K562 (cell line): ENCODE measurements around the gene NUB1. TPM values are rescaled to one million over a fixed set of nuclear protein-coding genes. Genes with fewer than 3 reads are reported as not detected.

Source experiments
- BRD4 ChIP-seq: fragments of 200-600 bp; sonication (generic); IDR thresholded peaks from 2 replicates; pipeline ENCODE4 v1.6.1; 2017; ENCODE audit warnings: inconsistent platforms
- DMBX1 ChIP-seq: fragments of 250-450 bp; sonication (Bioruptor Pico); IDR thresholded peaks from 2 replicates; pipeline ENCODE4 v1.8.0; 2022; ENCODE audit warnings: inconsistent platforms, mild to moderate bottlenecking, moderate library complexity, borderline replicate concordance
- ELF4 ChIP-seq: fragments of 450-650 bp; formaldehyde crosslinking; IDR thresholded peaks from 2 replicates; pipeline ENCODE4 v1.4.0; 2022; ENCODE audit warnings: missing genetic modification characterization
- GABPB1 ChIP-seq: sonication (generic); formaldehyde crosslinking; IDR thresholded peaks from 2 replicates; pipeline ENCODE4 v1.8.0; 2022; ENCODE audit warnings: mild to moderate bottlenecking, missing genetic modification reagents
- ID3 ChIP-seq, 2 experiments: fragments of 250-450 bp in 1 of 2; fragments of 450-650 bp in 1 of 2; sonication (Bioruptor Pico) in 1 of 2; IDR thresholded peaks; 2 replicates each; pipeline versions ENCODE4 v1.6.1 to v1.8.0; 2016 to 2021; ENCODE audit warnings: mild to moderate bottlenecking in 2 of 2, moderate library complexity in 2 of 2, missing compliant biosample characterization in 1 of 2, missing genetic modification characterization in 1 of 2
- JUNB ChIP-seq: fragments of 450-650 bp; formaldehyde crosslinking; conservative IDR thresholded peaks from 2 replicates; pipeline ENCODE4 v1.4.0; 2020; ENCODE audit warnings: mild to moderate bottlenecking
- LEF1 ChIP-seq: fragments of 450-650 bp; IDR thresholded peaks from 2 replicates; pipeline ENCODE4 v1.6.1; 2016; ENCODE audit warnings: mild to moderate bottlenecking
- MCM7 ChIP-seq, 2 experiments: fragments of 450-650 bp; IDR thresholded peaks; 2 replicates each; pipeline ENCODE4 v1.6.1; 2016 to 2018
- MLLT1 ChIP-seq, 2 experiments: fragments of 450-650 bp; IDR thresholded peaks; 2 replicates each; pipeline ENCODE4 v1.6.1; 2016
- NCOR1 ChIP-seq: fragments of 450-650 bp; IDR thresholded peaks from 2 replicates; pipeline ENCODE4 v1.6.1; 2016; ENCODE audit warnings: mild to moderate bottlenecking, moderate library complexity
- NR0B1 ChIP-seq: fragments of 450-650 bp; IDR thresholded peaks from one replicate; pipeline ENCODE4 v1.6.1; 2018; ENCODE audit warnings: mild to moderate bottlenecking, moderate library complexity; ENCODE audit not compliant: partially characterized antibody
- NRF1 ChIP-seq, 2 experiments: fragments of 450-650 bp; IDR thresholded peaks in 1 of 2; conservative IDR thresholded peaks in 1 of 2; 2 replicates each; pipeline ENCODE4 v1.6.1; 2014; ENCODE audit warnings: mild to moderate bottlenecking in 2 of 2
- POLR2A ChIP-seq: fragments of 450-650 bp; conservative IDR thresholded peaks from 2 replicates; pipeline ENCODE4 v1.6.1; 2016
- SLC30A9 ChIP-seq: fragments of 250-450 bp; sonication (Bioruptor Pico); IDR thresholded peaks from 2 replicates; pipeline ENCODE4 v1.8.0; 2022; ENCODE audit warnings: mild to moderate bottlenecking, moderate library complexity
- SNAPC5 ChIP-seq: fragments of 250-450 bp; sonication (Bioruptor Pico); IDR thresholded peaks from 2 replicates; pipeline ENCODE4 v1.8.0; 2021; ENCODE audit warnings: moderate library complexity, mild to moderate bottlenecking, inconsistent platforms
- TOE1 ChIP-seq, 2 experiments: fragments of 450-650 bp in 1 of 2; sonication (generic) in 1 of 2; formaldehyde crosslinking in 1 of 2; IDR thresholded peaks; 2 replicates each; pipeline versions ENCODE4 v1.7.1 to v1.8.0; 2016 to 2022; ENCODE audit warnings: borderline replicate concordance in 2 of 2, mild to moderate bottlenecking in 2 of 2, antibody characterized with exemption in 1 of 2, inconsistent platforms in 1 of 2, low read depth in 1 of 2, missing genetic modification reagents in 1 of 2, moderate library complexity in 1 of 2
- YY1 ChIP-seq, 3 experiments: IDR thresholded peaks; 2 replicates each; pipeline ENCODE4 v1.6.1; 2011; ENCODE audit warnings: low read length in 2 of 3, mild to moderate bottlenecking in 2 of 3, moderate library complexity in 2 of 3, borderline replicate concordance in 1 of 3, control low read depth in 1 of 3, low read depth in 1 of 3; ENCODE audit not compliant: insufficient read depth in 3 of 3, insufficient replicate concordance in 2 of 3, control insufficient read depth in 1 of 3, insufficient read length in 1 of 3; ENCODE audit errors: extremely low read depth in 1 of 3
- ZNF518B ChIP-seq: fragments of 250-450 bp; sonication (Bioruptor Pico); IDR thresholded peaks from 2 replicates; pipeline ENCODE4 v1.5.0; 2021; ENCODE audit warnings: mild to moderate bottlenecking, moderate library complexity
- ZNF639 ChIP-seq, 2 experiments: fragments of 200-800 bp in 1 of 2; sonication (Bioruptor generic) in 1 of 2; sonication (generic) in 1 of 2; formaldehyde crosslinking in 1 of 2; IDR thresholded peaks in 1 of 2; conservative IDR thresholded peaks in 1 of 2; 2 replicates each; pipeline versions ENCODE4 v1.5.0 to v1.6.1; 2016 to 2020; ENCODE audit warnings: missing compliant biosample characterization in 1 of 2, missing genetic modification characterization in 1 of 2, missing genetic modification reagents in 1 of 2
- polyA plus RNA-seq, 8 experiments: library from polyadenylated mRNA; depleted of rRNA in 4 of 8; stranded (reverse) in 5 of 8; unstranded in 3 of 8; fragments of >200 nt; fragmentation: Nextera tagmentation in 2 of 8; fragmentation: Illumina TruSeq in 1 of 8; extraction: Ambion mirVana in 2 of 8; extraction: Trizol in 1 of 8; gene quantifications; 2 replicates each; pipeline versions ENCODE4 v1.2.1 to v1.2.3, GENCODE V29; 2011 to 2014; ENCODE audit warnings: inconsistent platforms in 1 of 8, missing spikeins in 1 of 8
- total RNA-seq, 7 experiments: library from RNA; depleted of rRNA in 6 of 7; stranded (reverse); fragments of >200 nt in 6 of 7; fragmentation: Illumina TruSeq in 2 of 7; extraction: Trizol in 2 of 7; gene quantifications; 2 replicates each; pipeline versions ENCODE4 v1.2.1 to v1.2.3, GENCODE V29; 2011 to 2021; ENCODE audit warnings: low replicate concordance in 1 of 7

Gene NUB1
- total and polyA plus RNA-seq, 9 of the 15 experiments (the other 6 are each of a cell fraction or from before 2014, with no cell fraction given): 43.2 to 159 (median 85.2) TPM

- TF ChIP-seq JUNB (CRISPR knock-in tag) (no peak), BRD4 (no peak), SLC30A9 (CRISPR knock-in tag) (no peak), NRF1 (conservative IDR thresholded peaks at IDR 0.05 in 1 of 2, IDR thresholded peaks at IDR 0.05 in 1 of 2) (no peak), TOE1 (IDR thresholded peaks at IDR 0.05; ENCODE audit: borderline replicate concordance) (no peak), TOE1 (CRISPR knock-in tag; IDR thresholded peaks at IDR 0.05; ENCODE audit: borderline replicate concordance, low read depth) (no peak), MLLT1 (IDR thresholded peaks at IDR 0.05) (0 out of 4 replicates have a peak, but pooled peaks of 1 of the 2 experiments have one; percentile 39), DMBX1 (peak; percentile 35; the same call in 1 of the 2 replicates), NCOR1 (no peak), SNAPC5 (CRISPR knock-in tag) (no peak), ZNF518B (CRISPR knock-in tag) (no peak), MCM7 (IDR thresholded peaks at IDR 0.05) (no peak), NR0B1 (no peak), LEF1 (no peak), GABPB1 (CRISPR knock-in tag) (no peak), YY1 (IDR thresholded peaks at IDR 0.05; ENCODE audit: borderline replicate concordance in 1 of 3, control insufficient read depth in 1 of 3, extremely low read depth in 1 of 3, insufficient read depth in 3 of 3, insufficient read length in 1 of 3, insufficient replicate concordance in 2 of 3, low read depth in 1 of 3, low read length in 2 of 3) (no peak), ZNF639 (CRISPR knock-in tag; conservative IDR thresholded peaks at IDR 0.05 in 1 of 2, IDR thresholded peaks at IDR 0.05 in 1 of 2) (0 out of 4 replicates have a peak, but pooled peaks of 1 of the 2 experiments have one; percentile 35), POLR2A (no peak), ID3 (CRISPR knock-in tag; IDR thresholded peaks at IDR 0.05) (no peak), ID3 (tag; IDR thresholded peaks at IDR 0.05) (peak; percentile 57; the same call in 1 of the 2 replicates), ELF4 (CRISPR knock-in tag) (0 out of 2 replicates have a peak, but pooled peaks have one; percentile 52)
These were observed 7.9 kb downstream of the NUB1 start (continued) for GRCh38 chr7:151349507-151349853.
